PFSK-1 (cell line): ENCODE measurements around the gene HABP2.

Experiments
- FOXP2 ChIP-seq: optimal IDR thresholded peaks from 2 replicates; pipeline ENCODE3; 2011; ENCODE audit warnings: borderline replicate concordance, control low read depth, inconsistent platforms; ENCODE audit not compliant: insufficient read depth; ENCODE audit errors: extremely low read length, extremely low read depth
- POLR2AphosphoS5 ChIP-seq: IDR thresholded peaks from 2 replicates; pipeline ENCODE4 v1.6.1; 2012; ENCODE audit warnings: low read depth, mild to moderate bottlenecking, control low read depth, low read length, moderate library complexity
- SIN3A ChIP-seq: IDR thresholded peaks from 2 replicates; pipeline ENCODE4 v1.6.1; 2012; ENCODE audit warnings: mild to moderate bottlenecking, low read length, moderate library complexity, borderline replicate concordance; ENCODE audit not compliant: insufficient read depth
- TAF1 ChIP-seq: IDR thresholded peaks from 2 replicates; pipeline ENCODE4 v1.6.1; 2012; ENCODE audit warnings: low read length, control low read depth, borderline replicate concordance; ENCODE audit not compliant: insufficient read depth
- TF ChIP-seq, protein P1 (sequence below), 2 experiments: IDR thresholded peaks; 2 replicates each; pipeline versions ENCODE4 v1.6.1 to v1.8.0; 2011 to 2012; ENCODE audit warnings: low read depth in 2 of 2, low read length in 2 of 2, control low read depth in 1 of 2, inconsistent platforms in 1 of 2, mild to moderate bottlenecking in 1 of 2, moderate library complexity in 1 of 2; ENCODE audit not compliant: insufficient read depth in 1 of 2

Gene HABP2

DNA sequence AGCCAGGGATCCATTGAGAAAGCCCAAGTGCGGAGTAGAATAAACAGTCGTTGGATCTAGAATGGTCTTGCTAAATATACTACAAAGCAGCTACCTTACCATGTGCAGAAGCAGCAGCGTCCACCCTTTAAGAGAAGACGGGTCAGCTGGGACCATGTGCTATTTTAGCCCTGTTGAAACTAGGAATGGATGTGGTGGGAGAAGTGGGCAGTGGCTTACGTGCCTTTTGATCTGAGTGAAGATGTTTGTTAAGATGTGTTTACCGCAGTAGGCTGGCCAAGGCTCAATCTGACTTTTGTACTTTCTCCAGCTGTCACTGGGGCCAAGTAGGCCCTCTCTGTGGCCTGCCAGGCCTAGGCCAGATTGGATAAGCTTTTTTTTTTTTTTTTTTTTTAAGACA lies 9.2 kb downstream of the HABP2 start:
- TF ChIP-seq TAF1 = no peak
- TF ChIP-seq, protein P1, sequence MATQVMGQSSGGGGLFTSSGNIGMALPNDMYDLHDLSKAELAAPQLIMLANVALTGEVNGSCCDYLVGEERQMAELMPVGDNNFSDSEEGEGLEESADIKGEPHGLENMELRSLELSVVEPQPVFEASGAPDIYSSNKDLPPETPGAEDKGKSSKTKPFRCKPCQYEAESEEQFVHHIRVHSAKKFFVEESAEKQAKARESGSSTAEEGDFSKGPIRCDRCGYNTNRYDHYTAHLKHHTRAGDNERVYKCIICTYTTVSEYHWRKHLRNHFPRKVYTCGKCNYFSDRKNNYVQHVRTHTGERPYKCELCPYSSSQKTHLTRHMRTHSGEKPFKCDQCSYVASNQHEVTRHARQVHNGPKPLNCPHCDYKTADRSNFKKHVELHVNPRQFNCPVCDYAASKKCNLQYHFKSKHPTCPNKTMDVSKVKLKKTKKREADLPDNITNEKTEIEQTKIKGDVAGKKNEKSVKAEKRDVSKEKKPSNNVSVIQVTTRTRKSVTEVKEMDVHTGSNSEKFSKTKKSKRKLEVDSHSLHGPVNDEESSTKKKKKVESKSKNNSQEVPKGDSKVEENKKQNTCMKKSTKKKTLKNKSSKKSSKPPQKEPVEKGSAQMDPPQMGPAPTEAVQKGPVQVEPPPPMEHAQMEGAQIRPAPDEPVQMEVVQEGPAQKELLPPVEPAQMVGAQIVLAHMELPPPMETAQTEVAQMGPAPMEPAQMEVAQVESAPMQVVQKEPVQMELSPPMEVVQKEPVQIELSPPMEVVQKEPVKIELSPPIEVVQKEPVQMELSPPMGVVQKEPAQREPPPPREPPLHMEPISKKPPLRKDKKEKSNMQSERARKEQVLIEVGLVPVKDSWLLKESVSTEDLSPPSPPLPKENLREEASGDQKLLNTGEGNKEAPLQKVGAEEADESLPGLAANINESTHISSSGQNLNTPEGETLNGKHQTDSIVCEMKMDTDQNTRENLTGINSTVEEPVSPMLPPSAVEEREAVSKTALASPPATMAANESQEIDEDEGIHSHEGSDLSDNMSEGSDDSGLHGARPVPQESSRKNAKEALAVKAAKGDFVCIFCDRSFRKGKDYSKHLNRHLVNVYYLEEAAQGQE (IDR thresholded peaks at IDR 0.05; ENCODE audit: insufficient read depth in 1 of 2, low read depth in 2 of 2, low read length in 2 of 2) = no peak
- no peak for TF ChIP-seq SIN3A
- no peak for TF ChIP-seq POLR2AphosphoS5
- TF ChIP-seq FOXP2 = no peak

DNA sequence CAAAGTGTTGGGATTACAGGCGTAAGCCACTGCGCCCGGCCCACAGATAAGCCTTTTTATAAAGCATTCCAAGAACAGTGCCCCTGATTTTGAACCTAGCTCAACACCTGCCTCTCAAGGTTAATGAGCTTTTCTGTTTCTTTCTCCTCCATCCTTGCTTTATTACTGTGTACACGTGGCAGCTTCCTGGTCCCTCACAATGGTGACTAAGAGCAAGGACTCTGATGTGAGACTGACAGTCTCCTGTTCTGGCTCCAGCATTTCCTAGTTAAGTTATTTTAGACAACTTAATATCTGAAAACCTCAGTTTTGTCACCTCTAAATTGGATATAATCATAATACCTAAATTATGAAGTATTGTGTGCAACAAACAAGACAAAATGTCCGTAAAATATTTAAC lies 9.9 kb downstream of the HABP2 start:
- TF ChIP-seq, protein P1 (IDR thresholded peaks at IDR 0.05; ENCODE audit: insufficient read depth in 1 of 2, low read depth in 2 of 2, low read length in 2 of 2) = no peak
- TF ChIP-seq SIN3A (no peak), TAF1 (no peak), FOXP2 (no peak), POLR2AphosphoS5 (no peak)

DNA sequence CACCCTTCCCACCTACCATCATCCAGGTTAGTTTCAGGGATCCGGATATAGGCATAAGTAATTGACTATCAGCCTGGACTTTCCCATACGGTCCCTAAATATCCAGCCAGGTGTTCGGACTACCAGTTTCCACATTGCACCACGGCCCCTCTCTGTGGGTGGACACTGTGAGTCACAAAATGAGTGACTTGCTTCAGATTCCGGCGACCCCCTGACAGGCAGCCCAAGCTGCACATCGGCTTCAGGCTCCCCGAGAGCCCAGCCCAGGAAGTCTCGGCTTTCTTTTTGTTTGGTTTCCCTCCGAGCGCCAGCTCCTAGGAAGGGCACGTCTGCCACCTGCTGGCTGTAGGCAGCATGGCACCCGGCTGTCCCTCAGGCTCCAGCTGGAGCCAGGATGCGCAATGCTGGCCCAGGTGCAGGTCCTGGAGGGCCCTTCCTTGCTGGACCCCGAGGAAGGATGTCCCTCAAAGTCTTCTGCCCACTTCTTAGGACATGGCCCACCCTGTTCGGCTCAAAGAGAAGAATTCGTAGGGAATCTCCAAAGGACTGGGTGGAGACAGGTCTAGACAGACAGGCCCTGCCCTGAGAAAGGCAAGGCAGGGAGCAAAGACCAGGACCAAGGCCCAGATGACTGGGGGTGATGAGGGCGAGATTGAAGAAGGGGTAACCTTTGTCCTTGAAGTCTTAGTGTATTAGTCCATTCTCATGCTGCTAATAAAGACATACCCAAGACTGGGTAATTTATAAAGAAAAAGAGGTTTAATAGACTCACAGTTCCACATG lies 10.6 kb downstream of the HABP2 start:
- TF ChIP-seq, protein P1 (IDR thresholded peaks at IDR 0.05; ENCODE audit: insufficient read depth in 1 of 2, low read depth in 2 of 2, low read length in 2 of 2) = no peak
- no peak for TF ChIP-seq POLR2AphosphoS5
- TF ChIP-seq SIN3A = no peak
- TF ChIP-seq FOXP2 = no peak
- TF ChIP-seq TAF1 = no peak

DNA sequence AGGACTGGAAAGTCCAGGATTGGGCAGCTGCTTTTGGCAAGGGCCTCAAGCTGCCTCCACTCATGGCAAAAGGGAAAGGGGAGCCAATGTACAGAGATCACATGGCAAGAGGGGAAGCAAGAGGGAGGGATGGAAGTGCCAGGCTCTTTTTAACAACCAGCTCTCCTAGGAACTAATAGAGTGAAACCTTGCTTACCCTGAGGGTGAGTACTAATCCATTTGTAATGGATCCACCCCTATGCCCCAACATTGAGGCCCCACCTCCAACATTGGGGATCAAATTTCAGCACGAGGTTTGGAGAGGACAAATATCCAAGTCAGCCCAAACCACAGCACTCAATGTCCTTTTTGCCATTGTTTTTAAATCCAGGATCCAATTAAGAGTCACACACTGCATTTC lies 12.5 kb downstream of the HABP2 start:
- TF ChIP-seq, protein P1 (IDR thresholded peaks at IDR 0.05; ENCODE audit: insufficient read depth in 1 of 2, low read depth in 2 of 2, low read length in 2 of 2) = no peak
- TF ChIP-seq SIN3A (no peak), TAF1 (no peak), POLR2AphosphoS5 (no peak), FOXP2 (no peak)

DNA sequence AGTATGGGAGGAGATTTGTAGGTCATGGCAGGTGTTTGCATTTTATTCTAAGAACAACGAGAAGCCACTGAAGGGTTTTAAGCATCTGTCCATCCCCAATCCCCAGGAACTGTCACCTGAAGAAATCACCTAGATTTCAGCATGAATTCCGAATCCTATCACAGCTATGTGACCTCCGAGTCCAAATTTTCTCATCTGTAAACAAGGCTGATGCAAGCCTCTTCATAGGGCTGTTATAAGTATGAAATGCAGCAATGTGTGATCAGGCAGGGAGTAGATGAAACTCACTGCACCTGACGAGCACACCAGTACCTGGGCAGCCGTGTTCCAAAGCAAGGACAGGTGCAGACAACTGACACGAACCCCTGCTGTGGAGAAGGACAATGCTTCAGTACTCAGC lies 14.0 kb downstream of the HABP2 start:
- TF ChIP-seq, protein P1 (IDR thresholded peaks at IDR 0.05; ENCODE audit: insufficient read depth in 1 of 2, low read depth in 2 of 2, low read length in 2 of 2) = no peak
- no peak for TF ChIP-seq SIN3A
- TF ChIP-seq POLR2AphosphoS5 = no peak
- no peak for TF ChIP-seq FOXP2
- TF ChIP-seq TAF1 = no peak
